Caco-2 (cell line): ENCODE measurements around the gene FOS. TPM values are rescaled to one million over a fixed set of nuclear protein-coding genes. Genes with fewer than 3 reads are reported as not detected.

Experiments used
- BruUV-seq: library from RNA; stranded (reverse); fragments of 400-500 nt; replicated peaks from 2 replicates; lab custom pipeline; 2021; lab: Mats Ljungman, UMichigan
- CTCF ChIA-PET: fragments of 300-600 bp; sonication (Branson Sonifier 250); formaldehyde crosslinking; loops from one replicate; lab custom pipeline; 2022; ENCODE audit warnings: antibody characterized with exemption; lab: Charles Lee
- POLR2A ChIA-PET: fragments of 300-600 bp; sonication (Branson Sonifier 250); formaldehyde crosslinking; loops from one replicate; lab custom pipeline; 2022; ENCODE audit warnings: antibody characterized with exemption; lab: Charles Lee
- DNase-seq, 2 experiments: peaks; one replicate each; pipeline versions ENCODE4 v3.0.0 to v3.0.0-alpha.2; 2020 to 2022
- H3K27me3 ChIP-seq: replicated peaks from 2 replicates; pipeline ENCODE4 v1.6.0; 2011; ENCODE audit warnings: low read length; ENCODE audit not compliant: control insufficient read depth, insufficient read depth
- H3K36me3 ChIP-seq: 2 replicates; pipeline ENCODE4 v1.5.1; 2011; ENCODE audit warnings: low read length; ENCODE audit not compliant: control insufficient read depth, insufficient read depth
- H3K4me1 ChIP-seq: fragments of 250-450 bp; sonication (Bioruptor Pico); 2 replicates; pipeline ENCODE4 v1.5.1; 2020; ENCODE audit warnings: mild to moderate bottlenecking
- H3K4me3 ChIP-seq: 2 replicates; pipeline ENCODE4 v1.5.1; 2011; ENCODE audit warnings: low read depth, mild to moderate bottlenecking, control low read depth, low read length
- H3K9me3 ChIP-seq: fragments of 250-450 bp; sonication (Bioruptor Pico); 2 replicates; pipeline ENCODE4 v1.5.1; 2020; ENCODE audit warnings: mild to moderate bottlenecking, moderate library complexity
- H3K27ac Mint-ChIP-seq: one replicate; pipeline ENCODE4 v1.8.0; 2022; ENCODE audit warnings: mixed read lengths; ENCODE audit not compliant: unreplicated experiment
- H3K27me3 Mint-ChIP-seq: one replicate; pipeline ENCODE4 v1.8.0; 2022; ENCODE audit warnings: mixed read lengths; ENCODE audit not compliant: insufficient read depth, unreplicated experiment
- H3K36me3 Mint-ChIP-seq: one replicate; pipeline ENCODE4 v1.8.0; 2022; ENCODE audit warnings: mild to moderate bottlenecking, mixed read lengths; ENCODE audit not compliant: insufficient read depth, unreplicated experiment
- H3K4me1 Mint-ChIP-seq: one replicate; pipeline ENCODE4 v1.8.0; 2022; ENCODE audit warnings: low read depth, mixed read lengths; ENCODE audit not compliant: unreplicated experiment
- H3K4me3 Mint-ChIP-seq: one replicate; pipeline ENCODE4 v1.8.0; 2022; ENCODE audit warnings: mild to moderate bottlenecking, moderate library complexity, mixed read lengths; ENCODE audit not compliant: unreplicated experiment
- H3K9me3 Mint-ChIP-seq: one replicate; pipeline ENCODE4 v1.8.0; 2022; ENCODE audit warnings: mixed read lengths; ENCODE audit not compliant: unreplicated experiment
- intact Hi-C: fragments of 100-400 bp; cut with micrococcal nuclease; formaldehyde crosslinking; loops from one replicate; pipeline ENCODE4 v1.10.0; 2022; ENCODE audit not compliant: unreplicated experiment
- total RNA-seq: library from RNA; stranded (reverse); gene quantifications from 2 replicates; pipeline ENCODE4 v1.2.3, GENCODE V29; 2022
- TF ChIP-seq, protein P1 (sequence below), 2 experiments: fragments of 200-600 bp in 1 of 2; IDR thresholded peaks; 1 replicate in 1 of 2; 2 replicates in 1 of 2; pipeline versions ENCODE4 v1.5.1 to v1.8.0; 2011 to 2022; ENCODE audit warnings: antibody characterized with exemption in 1 of 2, control low read depth in 1 of 2, inconsistent platforms in 1 of 2, low read depth in 1 of 2, low read length in 1 of 2, mild to moderate bottlenecking in 1 of 2, moderate library complexity in 1 of 2; ENCODE audit not compliant: insufficient read depth in 1 of 2, severe bottlenecking in 1 of 2, unreplicated experiment in 1 of 2

FOS gene
- total RNA-seq, 1 experiment from 2014 or later, result 73.7 TPM

DNA sequence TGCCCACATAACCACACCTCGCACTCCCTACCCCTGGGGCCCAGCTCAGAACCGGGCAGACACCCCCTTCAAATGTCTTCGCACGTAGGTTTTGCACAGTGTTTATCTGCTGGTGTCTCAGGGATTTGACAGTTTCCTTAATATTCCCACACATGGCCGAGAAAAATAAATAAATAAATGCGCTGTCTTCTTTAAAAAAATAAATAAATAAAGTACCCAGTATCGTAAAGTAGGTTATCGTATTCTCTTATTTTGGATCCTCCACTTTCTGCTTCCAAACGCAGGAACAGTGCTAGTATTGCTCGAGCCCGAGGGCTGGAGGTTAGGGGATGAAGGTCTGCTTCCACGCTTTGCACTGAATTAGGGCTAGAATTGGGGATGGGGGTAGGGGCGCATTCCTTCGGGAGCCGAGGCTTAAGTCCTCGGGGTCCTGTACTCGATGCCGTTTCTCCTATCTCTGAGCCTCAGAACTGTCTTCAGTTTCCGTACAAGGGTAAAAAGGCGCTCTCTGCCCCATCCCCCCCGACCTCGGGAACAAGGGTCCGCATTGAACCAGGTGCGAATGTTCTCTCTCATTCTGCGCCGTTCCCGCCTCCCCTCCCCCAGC is 710 bp upstream of the FOS start:
- peaks cover 58% of the 10 kb centered on the region for H3K36me3 Mint-ChIP-seq
- DNase-seq, result no peak
- peak overlapping the region; percentile 96 for H3K4me3 ChIP-seq
- CTCF ChIA-PET, result no interaction called here
- H3K9me3 ChIP-seq, result no peaks in the 10 kb centered on the region
- TF ChIP-seq, protein P1, sequence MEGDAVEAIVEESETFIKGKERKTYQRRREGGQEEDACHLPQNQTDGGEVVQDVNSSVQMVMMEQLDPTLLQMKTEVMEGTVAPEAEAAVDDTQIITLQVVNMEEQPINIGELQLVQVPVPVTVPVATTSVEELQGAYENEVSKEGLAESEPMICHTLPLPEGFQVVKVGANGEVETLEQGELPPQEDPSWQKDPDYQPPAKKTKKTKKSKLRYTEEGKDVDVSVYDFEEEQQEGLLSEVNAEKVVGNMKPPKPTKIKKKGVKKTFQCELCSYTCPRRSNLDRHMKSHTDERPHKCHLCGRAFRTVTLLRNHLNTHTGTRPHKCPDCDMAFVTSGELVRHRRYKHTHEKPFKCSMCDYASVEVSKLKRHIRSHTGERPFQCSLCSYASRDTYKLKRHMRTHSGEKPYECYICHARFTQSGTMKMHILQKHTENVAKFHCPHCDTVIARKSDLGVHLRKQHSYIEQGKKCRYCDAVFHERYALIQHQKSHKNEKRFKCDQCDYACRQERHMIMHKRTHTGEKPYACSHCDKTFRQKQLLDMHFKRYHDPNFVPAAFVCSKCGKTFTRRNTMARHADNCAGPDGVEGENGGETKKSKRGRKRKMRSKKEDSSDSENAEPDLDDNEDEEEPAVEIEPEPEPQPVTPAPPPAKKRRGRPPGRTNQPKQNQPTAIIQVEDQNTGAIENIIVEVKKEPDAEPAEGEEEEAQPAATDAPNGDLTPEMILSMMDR (IDR thresholded peaks at IDR 0.05; ENCODE audit: insufficient read depth in 1 of 2, low read depth in 1 of 2, low read length in 1 of 2, severe bottlenecking in 1 of 2, unreplicated experiment in 1 of 2), result no peak
- POLR2A ChIA-PET, result interaction anchor here (0.6 to 1.8 kb wide), 7 partner anchors 10 to 120 kb away, joined by 3 to 16 read pairs (median 6); no protein-coding TSS in a partner anchor
- H3K9me3 Mint-ChIP-seq, result no peaks in the 10 kb centered on the region
- peak overlapping the region; percentile 99 for H3K27ac Mint-ChIP-seq
- H3K27me3 Mint-ChIP-seq, result no peaks in the 10 kb centered on the region
- peaks cover 19% of the 10 kb centered on the region for H3K4me1 ChIP-seq
- TSS peak; percentile 95 for BruUV-seq
- no peaks in the 10 kb centered on the region for H3K27me3 ChIP-seq
- H3K36me3 ChIP-seq, result peaks cover 12% of the 10 kb centered on the region
- H3K4me3 Mint-ChIP-seq, result peak overlapping the region; percentile 89
- intact Hi-C loops, result loop anchor here (1.0 to 2.0 kb wide), 3 partner anchors 17 to 101 kb away; partner anchors contain the start of gene TMED10
- H3K4me1 Mint-ChIP-seq, result peaks cover 14% of the 10 kb centered on the region

GRCh38 chr14:75279153-75279762 is 630 bp downstream of the FOS start:
- ChIA-PET CTCF (no interaction called here), POLR2A (interaction anchor here (1.0 to 1.5 kb wide), 3 partner anchors 13 to 20 kb away, joined by 6 to 13 read pairs (median 6); no protein-coding TSS in a partner anchor)
- peak overlapping the region; percentile 89 for H3K4me3 Mint-ChIP-seq
- peak in 1 of 2 experiments; percentile 41 for DNase-seq
- intact Hi-C loops, result loop anchor here (2.0 kb wide), 2 partner anchors 16 to 102 kb away; partner anchors contain the start of gene TMED10
- BruUV-seq, result no TSS peak
- H3K4me1 Mint-ChIP-seq, result peaks cover 14% of the 10 kb centered on the region
- peaks cover 29% of the 10 kb centered on the region for H3K4me1 ChIP-seq
- no peaks in the 10 kb centered on the region for H3K27me3 ChIP-seq
- TF ChIP-seq, protein P1 (IDR thresholded peaks at IDR 0.05; ENCODE audit: insufficient read depth in 1 of 2, low read depth in 1 of 2, low read length in 1 of 2, severe bottlenecking in 1 of 2, unreplicated experiment in 1 of 2), result no peak
- peak overlapping the region; percentile 96 for H3K4me3 ChIP-seq
- peak overlapping the region; percentile 99 for H3K27ac Mint-ChIP-seq
- H3K9me3 ChIP-seq, result no peaks in the 10 kb centered on the region
- H3K9me3 Mint-ChIP-seq, result no peaks in the 10 kb centered on the region
- H3K27me3 Mint-ChIP-seq, result no peaks in the 10 kb centered on the region
- peaks cover 71% of the 10 kb centered on the region for H3K36me3 Mint-ChIP-seq
- H3K36me3 ChIP-seq, result peaks cover 12% of the 10 kb centered on the region

DNA sequence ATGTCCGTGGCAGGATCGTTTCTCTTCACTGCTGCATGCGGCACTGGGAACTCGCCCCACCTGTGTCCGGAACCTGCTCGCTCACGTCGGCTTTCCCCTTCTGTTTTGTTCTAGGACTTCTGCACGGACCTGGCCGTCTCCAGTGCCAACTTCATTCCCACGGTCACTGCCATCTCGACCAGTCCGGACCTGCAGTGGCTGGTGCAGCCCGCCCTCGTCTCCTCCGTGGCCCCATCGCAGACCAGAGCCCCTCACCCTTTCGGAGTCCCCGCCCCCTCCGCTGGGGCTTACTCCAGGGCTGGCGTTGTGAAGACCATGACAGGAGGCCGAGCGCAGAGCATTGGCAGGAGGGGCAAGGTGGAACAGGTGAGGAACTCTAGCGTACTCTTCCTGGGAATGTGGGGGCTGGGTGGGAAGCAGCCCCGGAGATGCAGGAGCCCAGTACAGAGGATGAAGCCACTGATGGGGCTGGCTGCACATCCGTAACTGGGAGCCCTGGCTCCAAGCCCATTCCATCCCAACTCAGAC is 1.2 kb downstream of the FOS start:
- POLR2A ChIA-PET, result interaction anchor here (1.3 to 5.4 kb wide), 3 partner anchors 14 kb away, joined by 6 to 99 read pairs (median 13); no protein-coding TSS in a partner anchor
- peaks cover 14% of the 10 kb centered on the region for H3K4me1 Mint-ChIP-seq
- Histone ChIP-seq H3K36me3 (peaks cover 12% of the 10 kb centered on the region), H3K4me1 (peaks cover 34% of the 10 kb centered on the region), H3K9me3 (no peaks in the 10 kb centered on the region), H3K4me3 (peak overlapping the region; percentile 96), H3K27me3 (no peaks in the 10 kb centered on the region)
- intact Hi-C loops, result loop anchor here (2.0 kb wide), 2 partner anchors 15 to 103 kb away; partner anchors contain the start of gene TMED10
- H3K27ac Mint-ChIP-seq, result peak overlapping the region; percentile 99
- H3K9me3 Mint-ChIP-seq, result no peaks in the 10 kb centered on the region
- BruUV-seq, result no TSS peak
- TF ChIP-seq, protein P1 (IDR thresholded peaks at IDR 0.05; ENCODE audit: insufficient read depth in 1 of 2, low read depth in 1 of 2, low read length in 1 of 2, severe bottlenecking in 1 of 2, unreplicated experiment in 1 of 2), result no peak
- CTCF ChIA-PET, result no interaction called here
- DNase-seq, result peak in 1 of 2 experiments; percentile 50
- H3K27me3 Mint-ChIP-seq, result no peaks in the 10 kb centered on the region
- H3K36me3 Mint-ChIP-seq, result peaks cover 72% of the 10 kb centered on the region
- peak overlapping the region; percentile 89 for H3K4me3 Mint-ChIP-seq
